Esophagus squamous epithelium (tissue), 5 donors: Measurements from ENCODE around the gene MIS18BP1. TPM values are rescaled to one million over a fixed set of nuclear protein-coding genes. Genes with fewer than 3 reads are reported as not detected.
"Not testable (repeated sequence)": the region's sequence is repeated elsewhere in the genome, so short reads cannot be mapped to it uniquely, and the experiment has no call there.

ENCODE experiments used
- DNase-seq: peaks from one replicate; lab custom pipeline; 2025; lab: John Stamatoyannopoulos, UW
- H3K27ac ChIP-seq, 4 donors: fragments of 200-600 bp; sonication (generic); one replicate each; pipeline ENCODE4 v1.5.1; 2016 to 2019; ENCODE audit warnings: mild to moderate bottlenecking in 1 of 4
- H3K27me3 ChIP-seq, 4 donors: fragments of 200-600 bp; sonication (generic); 1 replicate in 3 of 4; 2 replicates in 1 of 4; pipeline versions ENCODE4 v1.5.1 to v1.6.0; 2017 to 2021; ENCODE audit warnings: antibody characterized with exemption in 1 of 4
- H3K36me3 ChIP-seq, 3 donors: fragments of 200-600 bp; sonication (generic); one replicate each; pipeline ENCODE4 v1.5.1; 2016 to 2019
- H3K4me1 ChIP-seq, 3 donors: fragments of 200-600 bp; sonication (generic); one replicate each; pipeline ENCODE4 v1.5.1; 2017 to 2019
- H3K4me3 ChIP-seq, 4 donors: fragments of 200-600 bp; sonication (generic); 1 replicate in 3 of 4; 2 replicates in 1 of 4; pipeline ENCODE4 v1.5.1; 2016 to 2019; ENCODE audit warnings: mild to moderate bottlenecking in 2 of 4, moderate library complexity in 1 of 4
- H3K9me3 ChIP-seq, 3 donors: fragments of 200-600 bp; sonication (generic); one replicate each; pipeline ENCODE4 v1.5.1; 2016 to 2019
- CTCF ChIP-seq, 6 experiments: fragments of 450-650 bp in 4 of 6; fragments of 200-600 bp in 2 of 6; sonication (generic) in 2 of 6; IDR thresholded peaks; one replicate each; pipeline ENCODE4 v1.5.1; 2016 to 2019; ENCODE audit warnings: antibody characterized with exemption in 6 of 6, mild to moderate bottlenecking in 4 of 6, moderate library complexity in 4 of 6
- POLR2A ChIP-seq, 4 donors: fragments of 450-650 bp; IDR thresholded peaks; one replicate each; pipeline ENCODE4 v1.6.1; 2017; ENCODE audit warnings: antibody characterized with exemption in 4 of 4, mild to moderate bottlenecking in 4 of 4, moderate library complexity in 3 of 4
- WGBS, 2 donors: methylation state at CpG; one replicate each; pipeline ENCODE4 v1.1.5; 2018; 5-methylcytosine and 5-hydroxymethylcytosine counted together
- intact Hi-C: fragments of 100-400 bp; cut with DNase I; formaldehyde crosslinking; loops from one replicate; pipeline ENCODE4 v1.15.0; 2022
- total RNA-seq, 4 donors: library from RNA; depleted of rRNA; stranded (reverse); fragments of >200 nt; gene quantifications; one replicate each; pipeline ENCODE4 v1.1.0, GENCODE V29; 2016
- donor health status: DM: yes; HTN: yes; CAD: no.

Gene MIS18BP1
- total RNA-seq, result 10 to 100 TPM; 16.2 to 30.7 (median 24.2) TPM

GRCh38 chr14:45253070-45253753, at the start of gene MIS18BP1:
TSS of gene MIS18BP1 (minus strand) at chr14:45253202. CDS start at chr14:45247286, 5,916 bp downstream.
- intact Hi-C loops, result loop anchor here (10.0 kb wide), 1 partner anchor 118 kb away; the partner anchor contains the start of genes FANCM and FKBP3

GRCh38 chr14:45298423-45299117, 45.6 kb upstream of the MIS18BP1 start:
- H3K27me3 ChIP-seq, result no peaks in the 10 kb centered on the region
- no peaks in the 10 kb centered on the region for H3K9me3 ChIP-seq
- DNase-seq, result no peak
- H3K4me3 ChIP-seq, result no peak overlapping the region
- WGBS, 2 donors, result 52 to 81% methylated on average over 2 to 4 of the region's 4 CpGs
- intact Hi-C loops, result no loop called here
- H3K27ac ChIP-seq, result no peak overlapping the region
- no peak for TF ChIP-seq POLR2A (IDR thresholded peaks at IDR 0.05)
- TF ChIP-seq CTCF (IDR thresholded peaks at IDR 0.05), result no peak
- H3K4me1 ChIP-seq, result no peaks in the 10 kb centered on the region
- no peaks in the 10 kb centered on the region for H3K36me3 ChIP-seq

More at GRCh38 chr14:45253070-45253753, at the start of gene MIS18BP1:
- Histone ChIP-seq H3K9me3 (peaks cover 0 to 5% (median 3%) of the 10 kb centered on the region in 3 donors), H3K36me3 (no peaks in the 10 kb centered on the region), H3K27ac (peak within 1 kb of the TSS; percentile 88 to 94 (median 94)), H3K27me3 (no peaks in the 10 kb centered on the region), H3K4me3 (peak within 1 kb of the TSS; percentile 64 to 87 (median 86)), H3K4me1 (peaks cover 16 to 51% (median 24%) of the 10 kb centered on the region in 3 donors)
- TF ChIP-seq POLR2A (IDR thresholded peaks at IDR 0.05) (peak in 2 of 4 donors; percentile 73 to 81), CTCF (IDR thresholded peaks at IDR 0.05) (peak; percentile 70 to 84 (median 78))
- peak; percentile 77 for DNase-seq
- 3 to 6% methylated on average over 2 to 17 of the region's 61 CpGs for WGBS, 2 donors

DNA sequence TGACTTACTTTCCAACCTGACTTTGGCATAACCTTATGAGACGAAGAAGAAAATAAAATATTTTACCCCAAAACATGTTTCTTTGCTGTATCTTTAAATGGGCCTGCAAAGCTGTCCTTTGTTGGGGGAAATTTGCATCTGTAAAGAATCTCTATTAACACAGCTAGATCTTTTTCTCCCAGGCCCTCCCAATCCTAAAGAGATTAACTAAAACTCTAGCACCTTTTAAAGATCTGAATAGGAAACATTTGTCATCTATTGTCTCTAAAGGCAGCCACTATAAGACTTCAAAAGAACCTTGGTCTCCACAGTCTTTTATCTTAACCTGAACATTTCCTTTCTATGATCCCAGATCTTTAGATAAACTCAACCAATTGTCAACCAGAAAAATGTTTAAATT, 41.8 kb upstream of the MIS18BP1 start:
- 20 to 35% methylated on average over 1 of the region's 1 CpG for WGBS, 2 donors
- H3K27me3 ChIP-seq, H3K36me3 ChIP-seq, intact Hi-C loops, H3K9me3 ChIP-seq, H3K4me3 ChIP-seq, H3K4me1 ChIP-seq, H3K27ac ChIP-seq, DNase-seq: not testable (repeated sequence)

- H3K36me3 ChIP-seq, result no peaks in the 10 kb centered on the region
- no peak for TF ChIP-seq POLR2A (IDR thresholded peaks at IDR 0.05)
- no peak for TF ChIP-seq CTCF (IDR thresholded peaks at IDR 0.05)
Observed at GRCh38 chr14:45290547-45290946, 37.5 kb upstream of the MIS18BP1 start.

DNA sequence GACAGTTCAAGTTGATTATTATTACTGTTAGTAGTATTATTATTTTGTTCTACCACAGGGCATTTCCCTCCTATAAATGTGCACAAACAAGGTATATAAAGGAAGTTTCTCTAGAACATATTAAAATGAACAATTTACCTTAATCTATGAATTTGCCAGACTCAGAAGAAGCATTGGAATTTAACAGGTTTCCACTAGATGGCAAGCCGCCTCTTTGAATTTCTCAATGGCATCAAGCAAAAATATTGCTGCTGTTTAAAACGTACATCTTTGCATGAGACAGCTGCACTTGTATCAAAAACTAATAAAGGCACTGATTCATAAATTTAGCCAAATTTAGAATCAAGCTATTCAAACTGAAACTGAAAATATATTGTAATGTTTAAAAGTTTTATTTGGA, 34.6 kb upstream of the MIS18BP1 start:
- H3K9me3 ChIP-seq, result peaks cover 0 to 7% (median 0%) of the 10 kb centered on the region in 3 donors
- 51 to 60% methylated on average over 2 of the region's 2 CpGs for WGBS, 2 donors
- intact Hi-C loops, result no loop called here

More at GRCh38 chr14:45290547-45290946, 37.5 kb upstream of the MIS18BP1 start:
- no peak for DNase-seq
- Histone ChIP-seq H3K27me3 (no peaks in the 10 kb centered on the region), H3K4me1 (no peaks in the 10 kb centered on the region), H3K27ac (no peak overlapping the region), H3K9me3 (no peaks in the 10 kb centered on the region), H3K4me3 (no peak overlapping the region)
- intact Hi-C loops, result no loop called here

DNA sequence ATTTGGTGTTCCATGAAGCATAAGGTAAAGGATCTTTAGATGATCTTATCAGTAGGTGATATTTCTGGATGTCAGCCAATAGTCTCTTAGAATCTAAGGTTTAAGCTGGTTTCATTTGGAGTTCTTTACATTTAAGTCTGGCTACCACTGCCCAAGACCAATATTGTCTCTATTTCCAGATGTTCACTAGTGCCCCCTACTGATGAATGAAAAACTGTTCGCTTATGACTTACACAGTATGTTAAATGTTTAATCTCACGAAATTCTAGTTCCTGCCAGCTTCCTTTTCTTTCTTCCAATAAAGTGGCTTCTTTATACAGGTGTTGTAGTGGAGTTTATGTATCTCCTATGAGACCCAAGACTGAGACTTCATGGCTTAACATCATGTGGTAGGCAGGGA, 31.8 kb upstream of the MIS18BP1 start:
- Histone ChIP-seq H3K9me3 (peaks cover 0 to 19% (median 3%) of the 10 kb centered on the region in 3 donors), H3K4me1 (no peaks in the 10 kb centered on the region), H3K4me3 (no peak overlapping the region), H3K27me3 (no peaks in the 10 kb centered on the region), H3K36me3 (no peaks in the 10 kb centered on the region), H3K27ac (no peak overlapping the region)
- TF ChIP-seq CTCF (IDR thresholded peaks at IDR 0.05) (no peak), POLR2A (IDR thresholded peaks at IDR 0.05) (no peak)
- 77 to 83% methylated on average over 2 of the region's 2 CpGs for WGBS, 2 donors
- DNase-seq, result no peak
- intact Hi-C loops, result no loop called here

More for the DNA sequence above, 34.6 kb upstream of the MIS18BP1 start:
- H3K36me3 ChIP-seq, result no peaks in the 10 kb centered on the region
- no peak for TF ChIP-seq POLR2A (IDR thresholded peaks at IDR 0.05)
- H3K4me3 ChIP-seq, result no peak overlapping the region
- DNase-seq, result no peak
- no peaks in the 10 kb centered on the region for H3K27me3 ChIP-seq
- H3K4me1 ChIP-seq, result no peaks in the 10 kb centered on the region
- H3K27ac ChIP-seq, result no peak overlapping the region

GRCh38 chr14:45281731-45282400, 28.9 kb upstream of the MIS18BP1 start:
- H3K27ac ChIP-seq, DNase-seq, H3K36me3 ChIP-seq, H3K27me3 ChIP-seq, H3K4me1 ChIP-seq, intact Hi-C loops, H3K4me3 ChIP-seq: not testable (repeated sequence)
- 89 to 92% methylated on average over 12 of the region's 12 CpGs for whole genome bisulfite sequencing, 2 donors
- H3K9me3 ChIP-seq, result peaks cover 0 to 19% (median 3%) of the 10 kb centered on the region in 3 donors
